ENCODE data around the gene SLC41A1. TPM values are rescaled to one million over a fixed set of nuclear protein-coding genes. Genes with fewer than 3 reads are reported as not detected.

SLC41A1 gene
- total and polyA plus RNA-seq, 2 experiments from 2014 or later: 11.8 to 30.0 TPM

- TF ChIP-seq, protein P1, sequence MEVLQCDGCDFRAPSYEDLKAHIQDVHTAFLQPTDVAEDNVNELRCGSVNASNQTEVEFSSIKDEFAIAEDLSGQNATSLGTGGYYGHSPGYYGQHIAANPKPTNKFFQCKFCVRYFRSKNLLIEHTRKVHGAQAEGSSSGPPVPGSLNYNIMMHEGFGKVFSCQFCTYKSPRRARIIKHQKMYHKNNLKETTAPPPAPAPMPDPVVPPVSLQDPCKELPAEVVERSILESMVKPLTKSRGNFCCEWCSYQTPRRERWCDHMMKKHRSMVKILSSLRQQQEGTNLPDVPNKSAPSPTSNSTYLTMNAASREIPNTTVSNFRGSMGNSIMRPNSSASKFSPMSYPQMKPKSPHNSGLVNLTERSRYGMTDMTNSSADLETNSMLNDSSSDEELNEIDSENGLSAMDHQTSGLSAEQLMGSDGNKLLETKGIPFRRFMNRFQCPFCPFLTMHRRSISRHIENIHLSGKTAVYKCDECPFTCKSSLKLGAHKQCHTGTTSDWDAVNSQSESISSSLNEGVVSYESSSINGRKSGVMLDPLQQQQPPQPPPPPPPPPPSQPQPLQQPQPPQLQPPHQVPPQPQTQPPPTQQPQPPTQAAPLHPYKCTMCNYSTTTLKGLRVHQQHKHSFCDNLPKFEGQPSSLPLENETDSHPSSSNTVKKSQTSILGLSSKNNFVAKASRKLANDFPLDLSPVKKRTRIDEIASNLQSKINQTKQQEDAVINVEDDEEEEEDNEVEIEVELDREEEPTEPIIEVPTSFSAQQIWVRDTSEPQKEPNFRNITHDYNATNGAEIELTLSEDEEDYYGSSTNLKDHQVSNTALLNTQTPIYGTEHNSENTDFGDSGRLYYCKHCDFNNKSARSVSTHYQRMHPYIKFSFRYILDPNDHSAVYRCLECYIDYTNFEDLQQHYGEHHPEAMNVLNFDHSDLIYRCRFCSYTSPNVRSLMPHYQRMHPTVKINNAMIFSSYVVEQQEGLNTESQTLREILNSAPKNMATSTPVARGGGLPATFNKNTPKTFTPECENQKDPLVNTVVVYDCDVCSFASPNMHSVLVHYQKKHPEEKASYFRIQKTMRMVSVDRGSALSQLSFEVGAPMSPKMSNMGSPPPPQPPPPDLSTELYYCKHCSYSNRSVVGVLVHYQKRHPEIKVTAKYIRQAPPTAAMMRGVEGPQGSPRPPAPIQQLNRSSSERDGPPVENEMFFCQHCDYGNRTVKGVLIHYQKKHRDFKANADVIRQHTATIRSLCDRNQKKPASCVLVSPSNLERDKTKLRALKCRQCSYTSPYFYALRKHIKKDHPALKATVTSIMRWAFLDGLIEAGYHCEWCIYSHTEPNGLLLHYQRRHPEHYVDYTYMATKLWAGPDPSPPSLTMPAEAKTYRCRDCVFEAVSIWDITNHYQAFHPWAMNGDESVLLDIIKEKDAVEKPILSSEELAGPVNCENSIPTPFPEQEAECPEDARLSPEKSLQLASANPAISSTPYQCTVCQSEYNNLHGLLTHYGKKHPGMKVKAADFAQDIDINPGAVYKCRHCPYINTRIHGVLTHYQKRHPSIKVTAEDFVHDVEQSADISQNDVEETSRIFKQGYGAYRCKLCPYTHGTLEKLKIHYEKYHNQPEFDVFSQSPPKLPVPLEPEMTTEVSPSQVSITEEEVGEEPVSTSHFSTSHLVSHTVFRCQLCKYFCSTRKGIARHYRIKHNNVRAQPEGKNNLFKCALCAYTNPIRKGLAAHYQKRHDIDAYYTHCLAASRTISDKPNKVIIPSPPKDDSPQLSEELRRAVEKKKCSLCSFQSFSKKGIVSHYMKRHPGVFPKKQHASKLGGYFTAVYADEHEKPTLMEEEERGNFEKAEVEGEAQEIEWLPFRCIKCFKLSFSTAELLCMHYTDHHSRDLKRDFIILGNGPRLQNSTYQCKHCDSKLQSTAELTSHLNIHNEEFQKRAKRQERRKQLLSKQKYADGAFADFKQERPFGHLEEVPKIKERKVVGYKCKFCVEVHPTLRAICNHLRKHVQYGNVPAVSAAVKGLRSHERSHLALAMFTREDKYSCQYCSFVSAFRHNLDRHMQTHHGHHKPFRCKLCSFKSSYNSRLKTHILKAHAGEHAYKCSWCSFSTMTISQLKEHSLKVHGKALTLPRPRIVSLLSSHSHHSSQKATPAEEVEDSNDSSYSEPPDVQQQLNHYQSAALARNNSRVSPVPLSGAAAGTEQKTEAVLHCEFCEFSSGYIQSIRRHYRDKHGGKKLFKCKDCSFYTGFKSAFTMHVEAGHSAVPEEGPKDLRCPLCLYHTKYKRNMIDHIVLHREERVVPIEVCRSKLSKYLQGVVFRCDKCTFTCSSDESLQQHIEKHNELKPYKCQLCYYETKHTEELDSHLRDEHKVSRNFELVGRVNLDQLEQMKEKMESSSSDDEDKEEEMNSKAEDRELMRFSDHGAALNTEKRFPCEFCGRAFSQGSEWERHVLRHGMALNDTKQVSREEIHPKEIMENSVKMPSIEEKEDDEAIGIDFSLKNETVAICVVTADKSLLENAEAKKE (CRISPR knock-in tag; IDR thresholded peaks at IDR 0.05): no peak
- TF ChIP-seq ZNF114 (CRISPR knock-in tag; IDR thresholded peaks at IDR 0.05): no peak
- TF ChIP-seq, protein P2, sequence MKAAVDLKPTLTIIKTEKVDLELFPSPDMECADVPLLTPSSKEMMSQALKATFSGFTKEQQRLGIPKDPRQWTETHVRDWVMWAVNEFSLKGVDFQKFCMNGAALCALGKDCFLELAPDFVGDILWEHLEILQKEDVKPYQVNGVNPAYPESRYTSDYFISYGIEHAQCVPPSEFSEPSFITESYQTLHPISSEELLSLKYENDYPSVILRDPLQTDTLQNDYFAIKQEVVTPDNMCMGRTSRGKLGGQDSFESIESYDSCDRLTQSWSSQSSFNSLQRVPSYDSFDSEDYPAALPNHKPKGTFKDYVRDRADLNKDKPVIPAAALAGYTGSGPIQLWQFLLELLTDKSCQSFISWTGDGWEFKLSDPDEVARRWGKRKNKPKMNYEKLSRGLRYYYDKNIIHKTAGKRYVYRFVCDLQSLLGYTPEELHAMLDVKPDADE (IDR thresholded peaks at IDR 0.05): no peak
- TF ChIP-seq, protein P3, sequence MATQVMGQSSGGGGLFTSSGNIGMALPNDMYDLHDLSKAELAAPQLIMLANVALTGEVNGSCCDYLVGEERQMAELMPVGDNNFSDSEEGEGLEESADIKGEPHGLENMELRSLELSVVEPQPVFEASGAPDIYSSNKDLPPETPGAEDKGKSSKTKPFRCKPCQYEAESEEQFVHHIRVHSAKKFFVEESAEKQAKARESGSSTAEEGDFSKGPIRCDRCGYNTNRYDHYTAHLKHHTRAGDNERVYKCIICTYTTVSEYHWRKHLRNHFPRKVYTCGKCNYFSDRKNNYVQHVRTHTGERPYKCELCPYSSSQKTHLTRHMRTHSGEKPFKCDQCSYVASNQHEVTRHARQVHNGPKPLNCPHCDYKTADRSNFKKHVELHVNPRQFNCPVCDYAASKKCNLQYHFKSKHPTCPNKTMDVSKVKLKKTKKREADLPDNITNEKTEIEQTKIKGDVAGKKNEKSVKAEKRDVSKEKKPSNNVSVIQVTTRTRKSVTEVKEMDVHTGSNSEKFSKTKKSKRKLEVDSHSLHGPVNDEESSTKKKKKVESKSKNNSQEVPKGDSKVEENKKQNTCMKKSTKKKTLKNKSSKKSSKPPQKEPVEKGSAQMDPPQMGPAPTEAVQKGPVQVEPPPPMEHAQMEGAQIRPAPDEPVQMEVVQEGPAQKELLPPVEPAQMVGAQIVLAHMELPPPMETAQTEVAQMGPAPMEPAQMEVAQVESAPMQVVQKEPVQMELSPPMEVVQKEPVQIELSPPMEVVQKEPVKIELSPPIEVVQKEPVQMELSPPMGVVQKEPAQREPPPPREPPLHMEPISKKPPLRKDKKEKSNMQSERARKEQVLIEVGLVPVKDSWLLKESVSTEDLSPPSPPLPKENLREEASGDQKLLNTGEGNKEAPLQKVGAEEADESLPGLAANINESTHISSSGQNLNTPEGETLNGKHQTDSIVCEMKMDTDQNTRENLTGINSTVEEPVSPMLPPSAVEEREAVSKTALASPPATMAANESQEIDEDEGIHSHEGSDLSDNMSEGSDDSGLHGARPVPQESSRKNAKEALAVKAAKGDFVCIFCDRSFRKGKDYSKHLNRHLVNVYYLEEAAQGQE (IDR thresholded peaks at IDR 0.05; ENCODE audit: unreplicated experiment): no peak
- TF ChIP-seq CREB1 (CRISPR knock-in tag; IDR thresholded peaks at IDR 0.05; ENCODE audit: low read depth): no peak
- no peak for TF ChIP-seq NANOG (IDR thresholded peaks at IDR 0.05; ENCODE audit: borderline replicate concordance)
- no peak for TF ChIP-seq STAT1 (IDR thresholded peaks at IDR 0.05; ENCODE audit: unreplicated experiment)
- no peak for TF ChIP-seq JUNB (IDR thresholded peaks at IDR 0.05; ENCODE audit: unreplicated experiment)
- TF ChIP-seq EZH2phosphoT487 (IDR thresholded peaks at IDR 0.05; ENCODE audit: unreplicated experiment): no peak
Observed at GRCh38 chr1:205842229-205842628, 29.2 kb upstream of the SLC41A1 start (continued).
